ENCODE measurements around the gene RFXANK.
"Not testable (repeated sequence)": the region's sequence is repeated elsewhere in the genome, so short reads cannot be mapped to it uniquely, and the experiment has no call there.

Gene RFXANK, protein sequence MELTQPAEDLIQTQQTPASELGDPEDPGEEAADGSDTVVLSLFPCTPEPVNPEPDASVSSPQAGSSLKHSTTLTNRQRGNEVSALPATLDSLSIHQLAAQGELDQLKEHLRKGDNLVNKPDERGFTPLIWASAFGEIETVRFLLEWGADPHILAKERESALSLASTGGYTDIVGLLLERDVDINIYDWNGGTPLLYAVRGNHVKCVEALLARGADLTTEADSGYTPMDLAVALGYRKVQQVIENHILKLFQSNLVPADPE

DNA sequence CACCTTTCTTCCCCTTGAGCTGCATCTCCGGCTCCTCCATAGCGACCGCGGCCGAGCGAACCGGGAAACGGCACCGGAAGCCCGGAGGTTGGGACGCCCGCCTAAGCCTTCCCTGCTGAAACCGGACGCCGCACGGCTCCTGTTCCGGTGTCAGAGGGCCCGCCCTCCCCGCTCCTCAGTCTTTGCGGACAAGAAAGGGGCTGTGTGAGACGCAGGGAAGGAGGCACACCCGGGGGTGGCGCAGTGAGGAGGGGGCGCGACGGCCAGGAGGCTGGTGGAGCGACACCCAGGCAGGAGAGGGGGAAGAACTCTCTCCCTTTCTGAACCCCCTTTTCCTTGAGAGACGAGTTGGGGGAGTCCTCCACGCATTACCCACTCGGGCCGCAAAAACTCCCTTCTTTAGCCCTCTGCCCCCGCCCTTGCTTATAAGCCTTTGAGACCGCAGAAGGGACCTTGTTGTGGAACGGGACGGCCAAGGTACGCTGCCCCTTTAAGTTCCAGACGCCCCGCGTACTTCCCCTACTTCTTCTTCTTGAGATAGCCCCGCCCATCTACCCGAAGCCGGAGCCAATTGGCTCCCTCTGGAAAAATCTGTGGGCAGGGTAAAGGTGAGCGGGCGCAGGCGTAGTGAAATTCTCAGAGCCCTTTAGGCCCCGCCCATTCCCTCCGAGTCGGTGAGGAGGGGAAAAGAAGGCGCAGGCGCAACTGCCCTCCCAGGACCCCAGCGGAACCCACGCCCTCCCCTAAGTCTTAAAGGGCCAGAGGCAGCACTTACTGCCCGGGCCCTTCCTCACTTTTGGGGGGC, at the start of gene RFXANK, which contains the start of gene BORCS8:
TSS of gene RFXANK (plus strand) at position 181 of the 805 bp plus-strand sequence. CDS start 1,689 bp downstream, outside the sequence.
TSS of gene BORCS8 (minus strand) at position 75 of the 805 bp plus-strand sequence. CDS start at position 40, 35 bp downstream.
- peak; percentile 100 for DNase-seq

DNA sequence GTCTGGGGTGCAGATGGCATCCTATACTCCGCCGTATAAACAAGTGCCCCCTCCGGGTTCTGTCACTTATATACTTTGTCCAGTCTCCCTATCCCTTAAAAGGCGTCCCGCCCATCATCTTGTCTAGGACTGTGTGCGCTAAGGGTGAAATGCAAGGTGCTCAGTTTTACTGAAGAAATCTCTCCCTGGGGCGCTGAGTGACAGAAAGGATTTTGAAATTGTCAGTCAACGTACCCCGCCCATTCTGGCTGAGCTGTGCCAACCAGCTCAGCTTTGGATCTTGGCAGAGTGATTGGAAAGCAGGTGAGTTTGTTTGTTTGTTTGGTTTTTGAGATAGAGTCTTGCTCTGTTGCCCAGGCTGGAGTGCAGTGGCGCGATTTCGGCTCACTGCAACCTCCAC, 49.7 kb upstream of the RFXANK start:
- no peak for DNase-seq

DNA sequence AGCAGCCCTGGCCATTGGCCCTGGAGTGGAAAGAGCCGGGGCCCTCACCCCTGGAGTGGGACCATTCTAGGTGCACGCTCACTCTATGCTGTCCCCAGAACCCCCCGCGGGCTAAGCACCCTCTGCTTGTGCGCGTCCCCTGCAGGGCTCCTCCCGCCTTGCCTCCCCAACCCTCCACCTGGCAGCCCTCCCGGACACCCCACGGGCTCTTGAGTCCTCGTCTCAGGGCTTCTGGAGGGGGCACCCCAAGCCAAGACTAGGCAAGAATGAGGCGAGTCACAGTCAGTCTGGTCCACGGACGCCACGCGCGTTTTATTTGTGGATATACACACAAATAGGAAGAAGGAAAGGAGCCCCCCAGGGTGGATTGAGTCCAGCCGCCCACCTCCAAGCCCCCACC, 46.8 kb upstream of the RFXANK start:
- DNase-seq = no peak

DNA sequence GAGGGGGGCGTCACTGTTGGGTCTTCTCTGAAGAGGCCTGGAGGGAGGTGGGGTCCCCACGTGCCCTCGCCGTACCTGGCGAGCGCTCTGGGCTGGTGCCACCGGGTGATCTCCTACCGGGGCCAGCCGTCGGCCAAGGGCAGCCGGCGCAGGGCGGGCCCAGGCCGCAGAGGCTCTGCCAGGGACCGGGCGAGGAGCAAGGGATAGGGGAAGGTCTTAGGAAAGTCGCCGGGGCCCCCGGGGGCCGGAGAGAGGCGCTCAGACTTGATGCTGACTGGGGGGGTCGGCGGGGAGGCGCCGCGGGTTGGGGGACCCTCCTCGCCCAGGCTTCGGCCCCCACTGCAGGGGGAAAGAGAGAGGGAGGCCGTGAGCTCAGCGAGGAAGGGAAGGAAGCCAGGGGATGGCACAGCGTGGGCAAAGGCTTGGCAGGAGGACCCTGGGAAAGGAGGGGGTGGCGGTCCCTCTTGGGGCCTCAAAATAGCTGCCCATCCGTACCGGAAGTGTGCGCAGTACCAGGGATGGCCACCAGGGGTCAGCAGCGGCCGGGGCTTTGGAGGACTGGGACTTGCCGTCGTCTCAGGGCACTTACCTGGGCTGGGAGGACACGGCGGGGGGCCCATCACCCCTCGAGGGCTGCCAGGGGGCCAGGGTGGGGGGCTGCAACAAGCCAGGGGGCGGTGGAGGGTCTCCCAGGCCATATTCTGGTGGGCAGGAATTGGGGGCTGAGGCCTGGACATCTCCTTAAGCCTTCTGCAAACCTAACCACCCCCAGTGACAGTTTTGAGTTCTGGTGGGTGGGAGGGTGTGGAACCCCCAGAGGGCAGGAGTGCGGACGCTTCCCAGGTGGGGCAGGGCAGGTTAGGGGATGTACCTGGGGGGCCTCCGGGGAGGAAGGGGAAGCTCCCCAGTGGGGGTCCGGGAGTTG, 46.1 kb upstream of the RFXANK start:
- peak; percentile 76 for DNase-seq

DNA sequence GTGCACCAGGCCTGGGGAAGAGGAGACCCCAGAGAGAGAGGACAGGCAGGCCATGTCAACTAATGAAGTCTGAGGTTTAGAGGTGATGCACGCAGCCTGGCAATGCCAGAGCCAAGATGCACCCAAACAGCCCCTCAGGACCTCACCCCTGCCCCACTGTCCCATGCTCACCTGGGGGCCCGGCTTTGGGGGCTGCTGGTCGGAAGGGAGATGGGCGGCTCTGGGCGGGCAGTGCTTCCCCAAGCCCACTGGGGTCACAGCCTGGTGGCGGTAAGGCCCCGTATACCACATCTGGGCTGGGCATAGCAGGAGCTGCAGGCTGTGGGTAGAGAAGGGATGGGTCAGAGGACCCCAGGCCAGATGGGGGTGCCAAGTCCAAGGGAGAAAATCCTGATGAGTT, 45.2 kb upstream of the RFXANK start:
- DNase-seq = no peak

DNA sequence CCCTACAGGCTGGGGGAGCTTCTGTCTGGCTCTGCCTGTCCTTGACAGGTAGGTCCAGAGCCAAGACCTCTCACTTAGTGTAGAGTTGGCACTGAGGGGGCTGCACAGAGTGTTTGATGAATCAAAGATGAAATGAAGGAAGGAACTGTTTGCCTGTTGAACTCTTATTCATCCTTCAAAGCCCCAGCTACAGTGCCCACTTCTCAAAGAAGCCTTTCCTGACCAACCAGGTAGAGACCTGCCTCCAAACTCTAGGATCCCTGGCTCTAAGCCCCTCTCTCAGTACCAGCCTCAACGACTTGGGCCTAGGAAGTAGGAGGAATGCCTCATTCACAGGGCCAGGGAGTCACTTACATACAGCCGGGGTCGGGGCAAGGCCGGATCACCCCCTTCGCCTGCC, 44.7 kb upstream of the RFXANK start:
- no peak for DNase-seq

DNA sequence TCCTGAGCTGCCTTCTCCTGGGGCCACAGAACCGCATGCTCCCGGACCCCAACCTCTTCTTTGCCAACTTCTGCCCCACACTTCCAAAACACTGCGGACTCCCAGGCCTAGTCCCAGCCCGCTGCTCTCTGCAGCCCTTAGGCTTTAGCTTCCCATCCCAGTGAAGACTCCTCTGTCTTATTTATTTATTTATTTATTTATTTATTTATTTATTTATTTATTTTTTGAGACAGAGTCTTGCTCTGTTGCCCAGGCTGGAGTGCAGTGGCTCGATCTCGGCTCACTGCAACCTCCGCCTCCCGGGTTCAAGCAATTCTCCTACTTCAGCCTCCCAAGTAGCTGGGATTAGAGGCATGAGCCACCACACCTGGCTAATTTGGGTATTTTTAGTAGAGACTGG, 43.6 kb upstream of the RFXANK start:
- not testable (repeated sequence) for DNase-seq

DNA sequence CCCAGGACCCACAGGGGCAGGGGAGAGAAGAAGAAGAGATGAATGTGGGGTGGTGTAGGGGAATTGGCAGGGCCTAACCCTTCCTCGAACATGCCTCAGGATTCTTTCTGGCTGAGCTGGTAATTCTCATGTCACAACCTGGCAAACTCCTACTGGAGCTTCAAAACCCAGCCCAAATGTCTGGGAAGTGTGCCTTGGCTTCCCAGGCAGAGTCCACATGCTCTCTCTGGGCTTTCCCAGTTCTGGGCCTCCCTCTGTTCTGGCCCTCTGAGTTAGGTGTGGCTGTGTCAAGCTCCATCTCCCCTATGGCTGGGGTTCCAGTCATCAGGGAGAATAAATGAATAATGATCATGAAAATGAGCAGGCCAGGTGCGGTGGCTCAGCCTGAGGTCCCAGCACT, 42.6 kb upstream of the RFXANK start:
- DNase-seq = no peak

DNA sequence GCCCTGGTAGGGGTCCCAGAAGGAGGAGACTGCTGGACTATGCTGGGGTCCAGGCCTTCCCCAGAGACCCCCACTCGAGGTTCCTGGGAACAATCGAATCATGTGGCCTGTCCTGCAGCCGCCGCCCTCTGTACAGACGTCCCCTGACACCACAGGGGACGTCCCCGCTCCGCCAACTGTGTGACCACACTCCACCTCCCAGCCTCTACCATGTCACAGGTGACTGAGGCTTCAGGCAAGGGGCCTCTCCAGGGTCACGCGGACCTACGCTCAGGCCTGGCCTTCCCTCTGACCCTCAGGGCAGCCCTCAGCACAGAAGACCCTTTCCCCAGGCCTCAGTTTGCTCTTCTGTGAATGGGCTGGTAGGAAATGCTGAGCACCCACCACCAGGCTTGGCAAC, 40.6 kb upstream of the RFXANK start:
- no peak for DNase-seq

DNA sequence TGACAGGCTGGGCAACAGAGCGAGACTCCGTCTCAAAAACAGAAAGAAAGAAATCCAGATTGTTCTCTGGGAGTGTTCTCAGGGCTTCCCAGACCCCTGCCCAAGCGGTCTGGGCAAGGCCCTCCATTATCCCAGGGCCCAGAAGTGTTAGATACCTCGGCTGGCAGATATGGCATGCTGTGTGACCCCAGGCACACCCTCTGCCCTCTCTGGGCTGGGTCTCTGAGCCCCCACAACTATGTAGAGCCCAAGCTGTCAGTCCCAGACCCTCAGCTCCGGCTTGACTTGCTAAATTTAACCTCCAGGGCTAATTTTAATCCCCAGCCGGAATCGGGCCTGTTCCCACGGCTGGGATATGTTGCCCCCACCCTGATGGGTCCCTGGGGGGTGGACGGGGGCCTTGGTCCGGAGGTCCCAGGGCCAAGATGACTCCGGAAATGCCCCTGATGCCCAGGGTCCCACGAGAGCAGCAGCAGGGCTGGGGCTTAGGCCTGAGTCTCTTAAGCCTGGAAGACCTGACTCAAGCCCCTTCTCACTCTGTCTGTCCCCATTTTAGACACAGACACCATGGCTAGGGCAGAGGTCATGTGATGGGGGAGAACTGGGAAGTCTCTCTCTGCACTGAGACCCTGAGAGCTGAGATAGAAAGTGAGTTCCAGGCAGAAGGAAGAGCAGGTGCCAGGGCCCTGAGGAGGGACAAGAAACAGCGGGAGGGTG, 39.2 kb upstream of the RFXANK start:
- no peak for DNase-seq

DNA sequence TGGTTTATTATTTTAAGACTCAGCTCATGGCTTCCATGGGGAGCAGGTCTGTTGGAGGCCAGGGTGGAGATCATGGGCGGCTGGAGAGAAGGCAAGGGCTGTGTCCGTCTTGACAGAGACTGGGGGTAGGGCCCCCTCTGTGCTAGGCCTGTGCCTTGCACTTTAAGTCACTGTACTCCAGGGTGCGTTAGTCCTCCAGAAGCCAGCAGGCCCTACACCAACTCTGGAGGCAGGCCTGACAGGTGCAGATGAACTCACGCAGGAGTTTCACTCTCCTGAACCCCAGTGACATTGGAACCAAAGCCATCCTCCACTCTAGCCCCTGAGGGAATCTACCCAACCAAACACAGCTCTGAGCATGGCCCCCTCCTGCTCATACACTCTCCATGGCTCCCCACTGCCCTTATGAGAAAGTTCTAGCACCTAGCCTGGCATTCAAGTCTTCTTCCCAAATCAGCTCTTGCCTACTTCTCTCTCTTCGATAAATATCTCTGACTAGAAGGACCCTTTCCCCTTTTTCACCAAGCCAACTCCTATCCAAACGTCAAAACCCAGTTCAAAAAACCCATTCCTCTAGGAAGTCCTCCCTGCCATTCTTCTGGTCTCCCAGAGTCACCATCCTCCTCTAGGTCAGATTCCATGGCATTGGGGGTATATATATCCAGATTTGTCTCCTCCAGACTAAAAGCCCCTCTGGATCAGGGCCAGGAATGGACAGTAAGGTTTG, 37.1 kb upstream of the RFXANK start:
- DNase-seq = no peak

DNA sequence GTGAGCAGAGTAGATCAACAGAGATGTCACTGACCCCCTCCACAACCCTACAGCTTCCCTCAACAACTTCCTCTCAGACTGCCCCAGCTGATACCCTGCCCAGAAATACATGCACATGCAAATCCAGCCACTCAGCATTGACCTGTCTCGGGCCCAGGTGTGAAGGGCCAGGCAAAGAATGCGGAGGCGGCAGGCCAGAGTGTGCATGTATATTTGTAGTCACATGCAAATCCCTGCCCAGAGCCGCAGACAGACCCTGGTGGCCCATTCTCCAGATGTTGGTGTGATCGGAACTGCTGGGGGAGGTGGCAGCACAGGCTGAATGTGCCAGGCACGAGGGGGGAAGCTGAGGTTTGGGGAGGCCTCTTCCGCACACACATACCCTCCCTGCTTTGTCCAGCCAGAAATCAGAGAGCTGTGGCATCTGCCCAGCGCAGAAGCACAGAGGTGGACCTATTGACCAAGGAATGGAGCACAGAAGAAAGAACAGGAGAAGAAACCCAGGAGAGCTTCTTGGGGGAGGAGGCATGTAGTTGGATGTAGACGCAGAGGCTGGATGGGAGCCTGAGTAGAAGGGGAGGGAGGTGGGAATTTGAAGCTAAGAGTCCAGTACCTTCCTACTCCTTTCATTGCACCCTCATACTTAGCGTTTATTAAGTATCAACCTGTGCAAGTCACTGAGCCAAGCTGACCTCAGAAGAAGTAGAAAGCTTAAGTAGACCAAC, 36.4 kb upstream of the RFXANK start:
- no peak for DNase-seq

DNA sequence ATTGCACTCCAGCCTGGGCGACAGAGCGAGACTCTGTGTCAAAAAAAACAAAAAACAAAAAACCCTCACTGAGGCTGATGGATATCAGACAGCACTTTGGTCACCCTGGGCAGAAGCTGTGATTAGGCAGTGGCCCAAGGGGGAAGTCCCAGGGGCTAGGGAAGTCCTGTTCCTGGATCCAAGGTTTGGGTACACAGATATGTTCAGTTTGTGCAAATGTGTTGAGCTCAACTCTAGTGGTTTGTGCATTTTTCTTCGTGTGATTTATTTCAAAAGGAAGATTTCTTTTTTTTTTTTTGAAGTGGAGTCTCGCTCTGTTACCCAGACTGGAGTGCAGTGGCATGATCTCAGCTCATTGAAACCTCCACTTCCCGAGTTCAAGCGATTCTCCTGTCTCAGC, 34.2 kb upstream of the RFXANK start:
- no peak for DNase-seq

DNA sequence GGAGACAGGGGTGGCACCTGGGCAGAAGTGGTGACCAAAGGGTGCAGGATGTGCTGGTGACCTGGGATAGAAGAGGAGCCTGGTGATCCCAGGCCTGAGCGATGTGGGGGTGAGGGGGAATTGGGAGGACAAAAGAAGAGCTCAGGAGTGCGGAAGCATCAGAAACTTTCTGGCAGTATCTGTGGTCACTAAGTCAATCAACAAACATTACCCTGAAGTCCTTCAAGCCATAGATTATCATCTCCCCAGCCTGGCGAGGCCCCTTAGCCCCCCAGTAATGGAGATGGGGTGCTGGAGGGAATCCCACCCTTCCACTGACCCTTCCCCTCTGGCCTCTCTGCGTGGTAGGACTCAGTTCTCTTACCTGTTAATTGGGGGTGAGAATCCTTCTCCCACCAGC, 32.5 kb upstream of the RFXANK start:
- no peak for DNase-seq

DNA sequence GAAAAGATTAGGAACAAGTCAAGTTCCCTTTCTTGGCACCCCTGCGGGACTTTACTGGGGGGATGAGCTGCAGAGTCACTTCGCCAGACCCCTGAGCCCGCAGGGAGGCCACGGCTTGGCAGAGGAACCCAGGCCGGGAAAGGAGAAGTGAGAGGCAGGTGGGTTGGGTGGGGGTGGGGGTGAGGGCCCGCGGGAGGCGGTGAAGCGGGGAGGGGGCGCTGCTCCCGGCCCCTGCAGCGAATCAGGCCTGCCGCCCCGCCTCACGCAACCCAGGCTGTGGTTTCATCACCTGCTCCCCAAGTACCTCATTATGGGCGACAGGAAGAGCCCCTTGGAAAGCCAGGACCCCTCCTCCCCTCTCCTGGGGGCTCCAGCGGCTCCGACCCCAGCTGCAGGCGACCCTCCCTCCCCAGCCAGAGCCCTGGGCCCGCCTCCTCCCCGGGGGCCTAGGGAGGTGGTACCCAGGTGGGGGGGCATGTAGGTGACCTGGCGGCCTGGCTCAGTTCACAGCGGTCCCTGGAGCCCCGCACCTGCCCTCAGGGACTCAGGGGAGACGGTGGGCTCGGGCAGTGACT, 31.5 kb upstream of the RFXANK start:
- peak; percentile 24 for DNase-seq

DNA sequence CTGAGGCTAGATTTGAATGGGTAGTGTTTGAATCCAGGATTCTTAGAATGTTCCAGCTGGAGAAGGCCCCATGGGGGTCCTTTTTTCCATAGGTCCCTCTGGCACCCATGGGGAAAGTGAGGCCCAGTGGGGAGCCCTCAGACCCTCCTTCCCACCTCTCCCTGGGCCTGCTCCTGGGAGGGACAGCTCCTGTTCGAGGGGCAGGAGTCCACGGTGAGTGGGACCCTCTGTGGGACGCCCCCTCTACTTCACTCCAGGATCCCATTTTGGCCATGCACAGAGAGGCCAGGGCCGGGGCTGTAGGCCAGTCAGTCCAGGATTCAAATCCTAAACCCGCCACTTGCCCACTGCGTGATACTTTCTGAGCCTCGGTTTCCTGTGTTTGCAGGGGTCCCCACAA, 29.6 kb upstream of the RFXANK start:
- DNase-seq = no peak

DNA sequence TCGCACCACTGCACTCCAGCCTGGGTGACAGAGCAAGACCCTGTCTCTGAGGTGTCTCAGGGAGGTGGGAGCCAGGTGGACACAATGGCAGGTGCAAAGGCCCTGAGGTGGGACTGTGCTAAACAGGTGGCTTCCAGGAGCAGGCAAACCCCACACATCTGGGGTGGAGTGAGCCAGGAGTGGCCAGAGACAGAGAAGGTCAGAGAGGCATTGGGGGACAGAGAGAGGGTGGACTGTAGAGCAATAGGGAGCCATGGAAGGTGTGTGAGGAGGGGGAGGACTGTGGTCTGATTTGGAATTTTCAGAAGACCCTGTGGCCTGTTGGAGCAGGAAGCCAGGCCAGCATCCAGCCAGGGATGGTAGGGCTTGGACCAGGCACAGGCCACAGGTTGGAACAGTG, 26.7 kb upstream of the RFXANK start:
- DNase-seq = no peak

DNA sequence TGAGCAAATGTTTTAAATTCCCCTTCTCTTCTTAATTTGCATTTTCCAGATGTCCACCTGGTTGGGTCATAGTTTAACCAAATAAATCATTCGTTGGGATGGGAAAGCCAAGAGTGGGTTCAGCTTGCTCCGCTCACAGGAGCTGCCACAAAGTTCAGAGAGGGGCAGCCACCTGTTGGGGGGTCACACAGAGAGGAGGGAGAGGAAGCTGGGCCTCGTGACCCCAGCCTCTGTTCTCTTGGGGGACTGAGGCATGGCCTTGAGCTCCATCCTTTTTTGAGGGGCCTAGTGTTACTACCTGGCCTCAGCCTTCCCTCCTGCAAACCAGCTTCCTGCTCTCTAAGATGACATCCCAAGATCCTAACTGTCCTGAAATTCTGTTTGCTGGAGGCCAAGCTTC, 24.4 kb upstream of the RFXANK start:
- DNase-seq = no peak

DNA sequence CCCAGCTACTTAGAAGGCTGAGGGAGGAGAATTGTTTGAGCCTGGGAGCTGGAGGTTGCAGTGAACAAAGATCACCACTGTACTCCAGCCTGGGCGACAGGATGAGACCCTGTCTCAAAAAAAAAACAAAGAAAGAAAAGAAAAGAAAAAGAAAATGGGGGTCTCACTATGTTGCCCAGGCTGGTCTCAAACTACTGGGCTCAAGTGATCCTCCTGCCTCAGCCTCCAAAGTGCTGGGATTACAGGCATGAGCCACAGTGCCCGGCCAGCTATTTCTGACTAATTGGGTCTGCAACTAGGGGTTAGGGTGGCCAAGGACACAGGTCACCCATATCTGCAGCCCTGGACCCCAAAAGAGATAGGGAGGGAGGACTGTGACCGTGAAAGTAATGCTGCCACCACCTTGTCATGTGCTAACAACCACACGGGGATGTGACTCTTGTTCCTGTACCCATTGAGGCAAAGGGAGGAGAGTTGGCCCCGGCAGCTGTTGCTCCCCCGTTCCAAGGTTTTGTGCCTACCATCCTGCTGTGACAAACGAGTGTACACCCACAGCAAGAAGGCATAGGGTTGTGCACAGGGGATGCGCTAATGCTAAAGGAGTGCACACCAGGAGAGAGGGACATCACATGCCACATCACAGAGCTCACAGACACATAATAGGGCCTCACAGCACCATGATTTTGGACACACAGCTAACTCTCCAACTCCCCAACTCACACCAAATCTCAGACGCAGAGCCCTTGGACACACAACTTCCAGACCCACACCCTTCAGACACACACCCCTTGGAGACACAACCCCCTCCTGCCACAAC, 22.6 kb upstream of the RFXANK start:
- no peak for DNase-seq
